ENCODE data around the gene TRMT10C. TPM values are rescaled to one million over a fixed set of nuclear protein-coding genes. Genes with fewer than 3 reads are reported as not detected.

The TRMT10C gene
- total and polyA plus RNA-seq, 2 donors (not counting 1 experiment from before 2014, with no cell fraction given): 13.2 to 25.3 TPM

- Histone ChIP-seq H3K4me2 (replicated peaks; ENCODE audit: low read depth, low read length, poor library complexity, severe bottlenecking) (peak overlapping the region; percentile 78), H2AFZ (ENCODE audit: insufficient read depth, low read depth, low read length, poor library complexity, severe bottlenecking) (peak overlapping the region; percentile 92), H3K27me3 (replicated peaks in 1 of 4; ENCODE audit: control extremely low read depth in 1 of 4, control insufficient read depth in 3 of 4, insufficient read depth in 4 of 4, low read length in 3 of 4) (peaks cover 0 to 5% (median 0%) of the 10 kb centered on the region in 4 experiments), H4K20me1 (ENCODE audit: control insufficient read depth, insufficient read depth, low read length, poor library complexity, severe bottlenecking) (no peaks in the 10 kb centered on the region), H3K36me3 (replicated peaks in 1 of 2; ENCODE audit: control extremely low read depth in 1 of 2, control insufficient read depth in 1 of 2, extremely low read depth in 1 of 2, insufficient read depth in 2 of 2, low read length in 1 of 2) (no peaks in the 10 kb centered on the region), H3K27ac (ENCODE audit: low read length in 2 of 2) (peak overlapping the region; percentile 91 to 95), H3K4me1 (ENCODE audit: control insufficient read depth in 2 of 2, insufficient read depth in 2 of 2, low read length in 2 of 2) (peaks cover 12 to 13% of the 10 kb centered on the region in 2 donors), H3K9ac (ENCODE audit: low read length) (peak overlapping the region; percentile 88), H3K9me3 (ENCODE audit: control extremely low read depth in 1 of 3, control insufficient read depth in 2 of 3, insufficient read depth in 1 of 3, low read length in 2 of 3) (no peaks in the 10 kb centered on the region), H3K4me3 (ENCODE audit: control extremely low read depth in 1 of 5, extremely low read depth in 1 of 5, insufficient read depth in 1 of 5, low read depth in 2 of 5, low read length in 4 of 5) (peak overlapping the region; percentile 67 to 97 (median 86)), H3K79me2 (ENCODE audit: control insufficient read depth, insufficient read depth, low read length) (peaks cover 55% of the 10 kb centered on the region)
- Mint-ChIP-seq H3K4me1 (peaks cover 43% of the 10 kb centered on the region), H3K4me3 (peak overlapping the region; percentile 100), H3K9me3 (ENCODE audit: insufficient read depth) (no peaks in the 10 kb centered on the region), H3K27ac (peak overlapping the region; percentile 99), H3K27me3 (peaks cover 11% of the 10 kb centered on the region)
- intact Hi-C loops (cut with micrococcal nuclease): loop anchor here (1.0 to 5.0 kb wide), 4 partner anchors 48 to 264 kb away; partner anchors contain the start of genes NXPE3 and TRMT10C
- 11% methylated on average over 7 of the region's 12 CpGs for WGBS (ENCODE audit: insufficient coverage)
- POLR2A ChIA-PET: interaction anchor here (1.8 to 1.9 kb wide), 2 partner anchors 49 to 60 kb away, joined by 19 to 24 read pairs; partner anchors contain the start of genes PCNP and TRMT10C
- CTCF ChIA-PET: interaction anchor here (1.7 kb wide), 1 partner anchor 60 kb away, joined by 9 read pairs; the partner anchor contains the start of gene PCNP
- no peak for TF ChIP-seq CTCF (IDR thresholded peaks at IDR 0.05)
- no peak for TF ChIP-seq EZH2 (IDR thresholded peaks at IDR 0.05; ENCODE audit: borderline replicate concordance, insufficient read depth, low read depth, low read length, poor library complexity, severe bottlenecking)
- peak; percentile 59 for ATAC-seq (ENCODE audit: low read depth)
- no peak for DNase-seq
These were observed 48.2 kb upstream of the TRMT10C start for GRCh38 chr3:101513419-101513986.

GRCh38 chr3:101518421-101518871 lies 43.2 kb upstream of the TRMT10C start:
- no peak overlapping the region for H3K27ac ChIP-seq (ENCODE audit: low read length in 2 of 2)
- no peak for TF ChIP-seq EZH2 (IDR thresholded peaks at IDR 0.05; ENCODE audit: borderline replicate concordance, insufficient read depth, low read depth, low read length, poor library complexity, severe bottlenecking)
- no peak for TF ChIP-seq CTCF (IDR thresholded peaks at IDR 0.05)
- ATAC-seq (ENCODE audit: low read depth) (peak; percentile 28), DNase-seq (peak; percentile 19)
- intact Hi-C loops (cut with micrococcal nuclease): no loop called here
- ChIA-PET POLR2A (no interaction called here), CTCF (no interaction called here)
- peaks cover 0 to 5% (median 0%) of the 10 kb centered on the region in 4 experiments for H3K27me3 ChIP-seq (replicated peaks in 1 of 4; ENCODE audit: control extremely low read depth in 1 of 4, control insufficient read depth in 3 of 4, insufficient read depth in 4 of 4, low read length in 3 of 4)
- 82% methylated on average over 3 of the region's 3 CpGs for WGBS (ENCODE audit: insufficient coverage)
- H3K4me1 Mint-ChIP-seq: peaks cover 10% of the 10 kb centered on the region
- H3K36me3 ChIP-seq (replicated peaks in 1 of 2; ENCODE audit: control extremely low read depth in 1 of 2, control insufficient read depth in 1 of 2, extremely low read depth in 1 of 2, insufficient read depth in 2 of 2, low read length in 1 of 2): no peaks in the 10 kb centered on the region
- no peaks in the 10 kb centered on the region for H4K20me1 ChIP-seq (ENCODE audit: control insufficient read depth, insufficient read depth, low read length, poor library complexity, severe bottlenecking)
- H2AFZ ChIP-seq (ENCODE audit: insufficient read depth, low read depth, low read length, poor library complexity, severe bottlenecking): peak overlapping the region; percentile 13
- H3K4me1 ChIP-seq (ENCODE audit: control insufficient read depth in 2 of 2, insufficient read depth in 2 of 2, low read length in 2 of 2): peaks cover 6 to 10% of the 10 kb centered on the region in 2 donors
- H3K4me3 Mint-ChIP-seq: no peak overlapping the region
- no peak overlapping the region for H3K4me3 ChIP-seq (ENCODE audit: control extremely low read depth in 1 of 5, extremely low read depth in 1 of 5, insufficient read depth in 1 of 5, low read depth in 2 of 5, low read length in 4 of 5)
- no peak overlapping the region for H3K9ac ChIP-seq (ENCODE audit: low read length)
- H3K4me2 ChIP-seq (replicated peaks; ENCODE audit: low read depth, low read length, poor library complexity, severe bottlenecking): no peak overlapping the region
- H3K9me3 ChIP-seq (ENCODE audit: control extremely low read depth in 1 of 3, control insufficient read depth in 2 of 3, insufficient read depth in 1 of 3, low read length in 2 of 3): no peaks in the 10 kb centered on the region
- H3K79me2 ChIP-seq (ENCODE audit: control insufficient read depth, insufficient read depth, low read length): peaks cover 8% of the 10 kb centered on the region
- no peaks in the 10 kb centered on the region for H3K9me3 Mint-ChIP-seq (ENCODE audit: insufficient read depth)
- peaks cover 11% of the 10 kb centered on the region for H3K27me3 Mint-ChIP-seq
- no peak overlapping the region for H3K27ac Mint-ChIP-seq

All from B cell (primary cell).